Mammary epithelial cell (primary cell): ENCODE results near the gene KCTD15.

Source experiments
- EZH2 ChIP-seq: IDR thresholded peaks from 2 replicates; pipeline ENCODE4 v1.6.1; 2012; ENCODE audit warnings: low read length, inconsistent platforms, borderline replicate concordance
- TF ChIP-seq, protein P1 (sequence below), 2 donors: IDR thresholded peaks in 1 of 2; conservative IDR thresholded peaks in 1 of 2; 2 replicates each; pipeline ENCODE4 v1.5.1; 2011 to 2012; ENCODE audit warnings: inconsistent platforms in 2 of 2, low read length in 2 of 2, mild to moderate bottlenecking in 2 of 2, control low read depth in 1 of 2, low read depth in 1 of 2; ENCODE audit not compliant: insufficient read depth in 1 of 2; ENCODE audit errors: extremely low read depth in 1 of 2

DNA sequence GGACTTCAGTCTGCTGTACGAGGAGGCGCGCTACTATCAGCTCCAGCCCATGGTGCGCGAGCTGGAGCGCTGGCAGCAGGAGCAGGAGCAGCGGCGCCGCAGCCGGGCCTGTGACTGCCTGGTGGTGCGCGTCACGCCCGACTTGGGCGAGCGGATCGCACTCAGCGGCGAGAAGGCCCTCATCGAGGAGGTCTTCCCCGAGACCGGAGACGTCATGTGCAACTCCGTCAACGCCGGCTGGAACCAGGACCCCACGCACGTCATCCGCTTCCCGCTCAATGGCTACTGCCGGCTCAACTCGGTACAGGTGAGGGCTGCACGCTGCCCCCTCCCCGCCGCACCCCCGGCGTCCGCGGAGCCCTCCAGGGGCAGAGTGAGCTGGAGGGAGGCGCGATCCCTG is 14.6 kb downstream of the KCTD15 start:
- no peak for TF ChIP-seq EZH2
- TF ChIP-seq, protein P1, sequence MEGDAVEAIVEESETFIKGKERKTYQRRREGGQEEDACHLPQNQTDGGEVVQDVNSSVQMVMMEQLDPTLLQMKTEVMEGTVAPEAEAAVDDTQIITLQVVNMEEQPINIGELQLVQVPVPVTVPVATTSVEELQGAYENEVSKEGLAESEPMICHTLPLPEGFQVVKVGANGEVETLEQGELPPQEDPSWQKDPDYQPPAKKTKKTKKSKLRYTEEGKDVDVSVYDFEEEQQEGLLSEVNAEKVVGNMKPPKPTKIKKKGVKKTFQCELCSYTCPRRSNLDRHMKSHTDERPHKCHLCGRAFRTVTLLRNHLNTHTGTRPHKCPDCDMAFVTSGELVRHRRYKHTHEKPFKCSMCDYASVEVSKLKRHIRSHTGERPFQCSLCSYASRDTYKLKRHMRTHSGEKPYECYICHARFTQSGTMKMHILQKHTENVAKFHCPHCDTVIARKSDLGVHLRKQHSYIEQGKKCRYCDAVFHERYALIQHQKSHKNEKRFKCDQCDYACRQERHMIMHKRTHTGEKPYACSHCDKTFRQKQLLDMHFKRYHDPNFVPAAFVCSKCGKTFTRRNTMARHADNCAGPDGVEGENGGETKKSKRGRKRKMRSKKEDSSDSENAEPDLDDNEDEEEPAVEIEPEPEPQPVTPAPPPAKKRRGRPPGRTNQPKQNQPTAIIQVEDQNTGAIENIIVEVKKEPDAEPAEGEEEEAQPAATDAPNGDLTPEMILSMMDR (conservative IDR thresholded peaks at IDR 0.05 in 1 of 2, IDR thresholded peaks at IDR 0.05 in 1 of 2; ENCODE audit: extremely low read depth in 1 of 2, insufficient read depth in 1 of 2, low read depth in 1 of 2, low read length in 2 of 2), result no peak
